ENCODE results near the gene KRT12.
A peak's percentile ranks its signal among the peaks of the same experiment; 100 is the strongest.

The KRT12 gene

GRCh38 chr17:40839194-40839593 is 27.8 kb downstream of the KRT12 start:
- peaks cover 7% of the 10 kb centered on the region for H3K36me3 Mint-ChIP-seq
- H3K9me3 Mint-ChIP-seq = no peaks in the 10 kb centered on the region
- H3K27ac Mint-ChIP-seq = no peak overlapping the region
- no peak overlapping the region for H3K4me3 Mint-ChIP-seq
- H3K4me1 Mint-ChIP-seq = no peaks in the 10 kb centered on the region
- H3K27me3 Mint-ChIP-seq = peaks cover 30% of the 10 kb centered on the region
- no peak for ATAC-seq

- Mint-ChIP-seq H3K36me3 (peaks cover 7% of the 10 kb centered on the region), H3K4me3 (no peak overlapping the region), H3K27ac (no peak overlapping the region), H3K9me3 (no peaks in the 10 kb centered on the region), H3K27me3 (peaks cover 5% of the 10 kb centered on the region), H3K4me1 (no peaks in the 10 kb centered on the region)
- no peak for ATAC-seq
Observed at GRCh38 chr17:40836020-40836419, 31.0 kb downstream of the KRT12 start.

GRCh38 chr17:40833882-40834281 is 33.1 kb downstream of the KRT12 start:
- Mint-ChIP-seq H3K4me3 (no peak overlapping the region), H3K9me3 (no peaks in the 10 kb centered on the region), H3K4me1 (no peaks in the 10 kb centered on the region), H3K27me3 (no peaks in the 10 kb centered on the region), H3K27ac (no peak overlapping the region), H3K36me3 (peaks cover 12% of the 10 kb centered on the region)
- no peak for ATAC-seq

GRCh38 chr17:40832840-40833239 is 34.2 kb downstream of the KRT12 start:
- no peaks in the 10 kb centered on the region for H3K27me3 Mint-ChIP-seq
- H3K9me3 Mint-ChIP-seq = no peaks in the 10 kb centered on the region
- H3K36me3 Mint-ChIP-seq = peaks cover 12% of the 10 kb centered on the region
- no peak overlapping the region for H3K27ac Mint-ChIP-seq
- no peak for ATAC-seq
- H3K4me1 Mint-ChIP-seq = no peaks in the 10 kb centered on the region
- H3K4me3 Mint-ChIP-seq = no peak overlapping the region

GRCh38 chr17:40830085-40830776 is 36.8 kb downstream of the KRT12 start:
- H3K27ac Mint-ChIP-seq = no peak overlapping the region
- no peak overlapping the region for H3K4me3 Mint-ChIP-seq
- peaks cover 24% of the 10 kb centered on the region for H3K36me3 Mint-ChIP-seq
- no peaks in the 10 kb centered on the region for H3K9me3 Mint-ChIP-seq
- H3K27me3 Mint-ChIP-seq = peaks cover 16% of the 10 kb centered on the region
- no peaks in the 10 kb centered on the region for H3K4me1 Mint-ChIP-seq
- ATAC-seq = no peak

- no peaks in the 10 kb centered on the region for H3K9me3 Mint-ChIP-seq
- peaks cover 16% of the 10 kb centered on the region for H3K27me3 Mint-ChIP-seq
- no peak for ATAC-seq
- H3K27ac Mint-ChIP-seq = no peak overlapping the region
- H3K36me3 Mint-ChIP-seq = peaks cover 23% of the 10 kb centered on the region
- no peak overlapping the region for H3K4me3 Mint-ChIP-seq
- H3K4me1 Mint-ChIP-seq = peaks cover 6% of the 10 kb centered on the region
Observed at GRCh38 chr17:40828454-40829044, 38.5 kb downstream of the KRT12 start.

GRCh38 chr17:40827746-40828453 is 39.1 kb downstream of the KRT12 start:
- ATAC-seq = no peak
- no peak overlapping the region for H3K4me3 Mint-ChIP-seq
- peaks cover 6% of the 10 kb centered on the region for H3K4me1 Mint-ChIP-seq
- H3K36me3 Mint-ChIP-seq = peaks cover 23% of the 10 kb centered on the region
- H3K27me3 Mint-ChIP-seq = peaks cover 16% of the 10 kb centered on the region
- no peaks in the 10 kb centered on the region for H3K9me3 Mint-ChIP-seq
- H3K27ac Mint-ChIP-seq = no peak overlapping the region

GRCh38 chr17:40825599-40825998 is 41.4 kb downstream of the KRT12 start:
- Mint-ChIP-seq H3K4me1 (peaks cover 6% of the 10 kb centered on the region), H3K27me3 (peaks cover 16% of the 10 kb centered on the region), H3K36me3 (peaks cover 33% of the 10 kb centered on the region), H3K27ac (no peak overlapping the region), H3K4me3 (no peak overlapping the region), H3K9me3 (no peaks in the 10 kb centered on the region)
- no peak for ATAC-seq

- H3K9me3 Mint-ChIP-seq = no peaks in the 10 kb centered on the region
- peaks cover 16% of the 10 kb centered on the region for H3K27me3 Mint-ChIP-seq
- H3K27ac Mint-ChIP-seq = no peak overlapping the region
- no peak overlapping the region for H3K4me3 Mint-ChIP-seq
- no peak for ATAC-seq
- peaks cover 19% of the 10 kb centered on the region for H3K4me1 Mint-ChIP-seq
- peaks cover 29% of the 10 kb centered on the region for H3K36me3 Mint-ChIP-seq
Observed at GRCh38 chr17:40824015-40824832, 42.8 kb downstream of the KRT12 start.

- peaks cover 2% of the 10 kb centered on the region for H3K9me3 Mint-ChIP-seq
- peaks cover 15% of the 10 kb centered on the region for H3K27me3 Mint-ChIP-seq
- no peak within 1 kb of the TSS for H3K4me3 Mint-ChIP-seq
- ATAC-seq = no peak
- peaks cover 34% of the 10 kb centered on the region for H3K36me3 Mint-ChIP-seq
- no peak within 1 kb of the TSS for H3K27ac Mint-ChIP-seq
- H3K4me1 Mint-ChIP-seq = peaks cover 24% of the 10 kb centered on the region
Observed at GRCh38 chr17:40822132-40822812, 44.8 kb downstream of the KRT12 start, which contains the start of gene KRT10. Gene KRT10 (minus strand): TSS chr17:40822614. CDS start chr17:40822585, 29 bp downstream.

GRCh38 chr17:40821536-40821935 is 45.5 kb downstream of the KRT12 start:
- peaks cover 2% of the 10 kb centered on the region for H3K9me3 Mint-ChIP-seq
- ATAC-seq = no peak
- no peak overlapping the region for H3K4me3 Mint-ChIP-seq
- H3K36me3 Mint-ChIP-seq = peaks cover 38% of the 10 kb centered on the region
- H3K27me3 Mint-ChIP-seq = peaks cover 8% of the 10 kb centered on the region
- peaks cover 25% of the 10 kb centered on the region for H3K4me1 Mint-ChIP-seq
- H3K27ac Mint-ChIP-seq = no peak overlapping the region

- H3K27ac Mint-ChIP-seq = no peak overlapping the region
- H3K27me3 Mint-ChIP-seq = no peaks in the 10 kb centered on the region
- peak; percentile 52 for ATAC-seq
Observed at GRCh38 chr17:40820228-40820838, 46.7 kb downstream of the KRT12 start.

GRCh38 chr17:40819528-40820125 is 47.4 kb downstream of the KRT12 start:
- peak overlapping the region; percentile 91 for H3K27ac Mint-ChIP-seq
- H3K27me3 Mint-ChIP-seq = peaks cover 5% of the 10 kb centered on the region
- peak overlapping the region; percentile 70 for H3K4me3 Mint-ChIP-seq
- ATAC-seq = no peak
- peaks cover 36% of the 10 kb centered on the region for H3K36me3 Mint-ChIP-seq
- H3K4me1 Mint-ChIP-seq = peaks cover 25% of the 10 kb centered on the region
- peaks cover 4% of the 10 kb centered on the region for H3K9me3 Mint-ChIP-seq

More at GRCh38 chr17:40820228-40820838, 46.7 kb downstream of the KRT12 start:
- Mint-ChIP-seq H3K4me1 (peaks cover 25% of the 10 kb centered on the region), H3K9me3 (peaks cover 2% of the 10 kb centered on the region), H3K36me3 (peaks cover 33% of the 10 kb centered on the region), H3K4me3 (peak overlapping the region; percentile 51)
